HTR-8/SVneo (cell line): ENCODE measurements around the gene BMP3.

Experiments
- DNase-seq: peaks from one replicate; pipeline ENCODE4 v3.0.0; 2011; ENCODE audit warnings: low spot score, mixed read lengths; ENCODE audit not compliant: insufficient read length
- FAIRE-seq: peaks from 2 replicates; lab custom pipeline; 2011; peaks lifted over from hg19 to GRCh38; lab: Jason Lieb, UNC

The BMP3 gene

DNA sequence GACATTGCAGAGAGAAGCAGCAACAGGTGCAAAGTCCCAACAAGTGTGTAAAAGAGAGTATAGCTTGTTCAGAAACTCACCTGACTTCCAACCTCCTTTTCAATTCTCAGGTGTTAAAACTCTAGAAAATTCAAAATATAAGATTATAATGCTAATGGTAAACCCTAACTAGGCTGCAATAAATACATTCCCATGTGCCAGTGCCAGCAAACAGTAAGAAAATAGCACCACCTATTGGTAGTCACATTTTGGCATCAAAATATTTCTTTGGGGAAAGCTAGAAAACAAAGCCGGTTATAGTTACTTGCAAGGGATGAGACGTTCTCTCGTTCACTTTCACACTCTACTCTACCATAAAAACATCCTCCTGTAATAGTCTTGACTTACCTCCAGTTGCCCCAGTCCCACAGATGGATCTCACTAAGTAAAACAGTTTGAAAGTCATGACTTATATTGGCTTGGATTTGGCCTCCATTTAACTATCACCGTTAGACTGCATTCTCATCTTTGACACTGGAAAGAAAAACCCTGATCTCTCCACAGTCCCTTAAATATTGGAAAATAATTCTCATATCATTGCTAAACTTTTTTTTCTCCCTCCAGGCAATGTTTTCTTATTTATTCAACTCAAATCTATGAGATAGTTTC, 9.6 kb downstream of the BMP3 start:
- FAIRE-seq: no peak
- no peak for DNase-seq

DNA sequence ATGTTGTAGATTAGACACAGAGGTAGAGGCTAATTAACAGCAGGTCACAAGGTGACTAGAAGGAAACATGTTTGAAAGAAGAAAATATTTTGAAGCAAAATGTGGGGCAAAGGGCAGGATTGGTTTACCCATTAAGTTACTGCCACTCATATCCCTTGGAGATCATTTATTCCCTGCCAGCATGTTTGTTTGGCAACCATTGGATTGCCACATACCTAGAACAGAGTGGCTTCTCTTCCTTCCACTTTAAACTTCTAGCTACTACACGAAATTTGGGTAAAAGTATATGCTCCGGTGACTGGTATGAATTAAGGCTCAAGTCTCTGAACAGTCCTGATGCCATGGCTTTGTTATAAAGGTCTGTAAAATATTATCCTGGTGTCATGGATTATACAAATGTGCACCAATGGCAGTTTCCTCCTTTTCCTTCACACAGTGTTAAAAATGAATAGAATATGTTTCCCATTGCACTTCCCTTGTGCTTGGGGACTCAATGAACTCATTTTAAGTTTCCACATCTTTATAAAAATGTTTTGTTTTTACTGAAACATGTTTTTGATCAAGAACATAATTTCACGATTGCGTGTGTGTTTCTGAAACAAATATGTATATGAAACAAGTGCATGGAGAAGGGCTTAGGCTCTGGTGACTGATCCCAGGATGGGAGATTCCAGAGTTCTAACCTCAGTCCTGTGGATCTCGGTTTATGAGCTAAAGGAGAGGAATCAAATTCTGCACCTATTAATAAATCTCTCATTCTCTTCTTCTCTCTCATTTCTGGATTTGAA, 12.3 kb downstream of the BMP3 start:
- DNase-seq (no peak), FAIRE-seq (no peak)

DNA sequence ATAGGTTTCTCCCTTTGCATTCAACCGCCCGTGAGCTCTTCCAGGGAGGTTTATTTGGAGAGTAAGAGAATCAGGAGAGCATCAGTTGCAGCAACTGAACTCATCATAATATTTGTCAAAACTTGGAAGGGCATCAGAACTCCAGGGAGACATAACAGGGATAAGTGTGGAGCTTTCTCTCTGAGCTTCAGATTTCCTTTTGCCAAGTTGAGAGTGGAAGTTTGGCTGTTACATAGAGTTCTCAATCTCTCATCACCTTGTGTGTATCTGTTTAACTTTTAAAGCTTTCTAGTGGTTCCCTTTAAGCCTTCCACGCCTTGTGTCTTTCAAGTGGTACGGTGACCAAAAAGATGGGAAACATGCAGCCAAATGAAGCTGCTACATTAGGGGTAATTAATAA, 18.8 kb downstream of the BMP3 start:
- DNase-seq (no peak), FAIRE-seq (no peak)

DNA sequence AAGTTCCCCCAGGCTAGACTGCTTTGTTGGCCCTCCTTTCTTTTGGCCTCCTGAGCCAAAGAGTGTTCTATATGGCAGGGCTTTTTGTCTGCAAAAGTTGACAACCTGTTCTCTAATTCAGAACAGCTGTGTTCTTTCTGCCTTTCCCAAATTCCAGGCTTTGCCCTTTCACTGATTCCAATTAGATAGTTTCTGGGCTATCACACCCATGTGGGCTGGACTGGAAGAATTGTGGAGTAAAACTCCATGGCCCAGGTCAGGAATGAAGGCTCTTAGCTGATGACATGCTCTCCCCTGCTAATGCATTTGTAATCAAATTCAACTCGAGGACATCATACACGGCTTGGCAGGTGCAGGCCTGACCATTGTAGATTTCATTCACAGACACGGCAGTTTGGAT, 19.4 kb downstream of the BMP3 start:
- FAIRE-seq: no peak
- no peak for DNase-seq

DNA sequence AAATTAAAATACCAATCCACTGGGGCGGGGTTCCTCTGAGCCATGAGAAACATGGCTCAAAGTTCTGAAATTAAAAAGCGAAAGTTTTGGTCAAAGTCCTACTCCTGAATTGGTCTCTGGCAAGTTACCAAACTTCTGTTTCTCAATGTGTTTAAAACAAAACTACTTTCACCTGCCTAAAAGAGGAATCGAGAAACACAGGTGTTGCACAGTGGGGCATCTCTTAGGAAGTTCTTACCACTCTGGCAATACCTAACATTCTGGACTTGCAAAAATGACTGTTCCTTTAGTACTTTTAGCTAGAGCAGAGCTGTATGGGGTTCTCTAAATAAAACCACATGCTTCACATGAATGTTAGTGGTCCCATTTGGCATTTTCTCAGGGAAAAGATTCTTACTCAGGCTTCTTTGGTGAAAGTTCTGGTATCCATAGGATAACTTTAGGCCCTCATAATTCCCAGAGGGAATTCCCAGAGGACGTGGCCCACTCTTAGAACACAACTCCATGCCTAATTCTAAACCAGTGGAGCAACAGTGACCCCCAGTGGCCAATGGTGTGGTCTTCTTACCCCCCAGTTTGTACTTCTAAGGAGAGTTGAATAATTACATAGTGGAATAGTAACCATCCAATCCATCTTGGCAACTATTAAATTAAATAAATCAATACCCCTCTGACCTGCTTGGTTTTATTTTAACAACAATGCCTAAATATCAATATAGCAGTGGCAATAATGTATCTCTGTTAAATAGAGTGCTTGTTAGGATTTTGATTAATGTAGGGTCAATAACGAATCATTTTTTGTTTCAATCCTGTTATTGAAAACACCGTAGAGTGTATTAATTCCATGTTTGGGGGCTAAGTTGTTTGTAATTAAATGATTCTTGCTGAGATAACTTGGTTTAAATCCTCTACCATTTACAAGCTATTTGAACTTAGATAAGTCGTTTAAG, 21.9 kb downstream of the BMP3 start:
- FAIRE-seq: no peak
- DNase-seq: no peak

DNA sequence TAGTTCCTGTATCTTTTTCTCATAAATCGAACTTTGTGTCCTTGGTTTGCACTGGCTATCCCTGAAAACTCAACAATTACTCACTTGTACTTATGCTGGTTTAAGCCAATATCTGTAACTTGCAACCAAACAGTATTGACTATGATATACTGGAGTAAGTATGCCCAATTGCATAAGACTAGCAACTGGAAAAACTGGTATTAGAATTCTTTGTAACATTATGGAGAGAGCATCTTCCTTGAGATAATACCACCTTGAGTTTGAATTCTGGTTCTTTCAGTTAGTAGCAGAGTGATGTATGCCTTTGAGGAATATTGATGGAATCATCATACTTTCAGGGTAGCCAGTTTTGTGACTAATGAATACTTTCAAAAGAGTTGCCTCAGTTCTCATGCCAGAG, 28.1 kb downstream of the BMP3 start:
- DNase-seq (no peak), FAIRE-seq (no peak)

DNA sequence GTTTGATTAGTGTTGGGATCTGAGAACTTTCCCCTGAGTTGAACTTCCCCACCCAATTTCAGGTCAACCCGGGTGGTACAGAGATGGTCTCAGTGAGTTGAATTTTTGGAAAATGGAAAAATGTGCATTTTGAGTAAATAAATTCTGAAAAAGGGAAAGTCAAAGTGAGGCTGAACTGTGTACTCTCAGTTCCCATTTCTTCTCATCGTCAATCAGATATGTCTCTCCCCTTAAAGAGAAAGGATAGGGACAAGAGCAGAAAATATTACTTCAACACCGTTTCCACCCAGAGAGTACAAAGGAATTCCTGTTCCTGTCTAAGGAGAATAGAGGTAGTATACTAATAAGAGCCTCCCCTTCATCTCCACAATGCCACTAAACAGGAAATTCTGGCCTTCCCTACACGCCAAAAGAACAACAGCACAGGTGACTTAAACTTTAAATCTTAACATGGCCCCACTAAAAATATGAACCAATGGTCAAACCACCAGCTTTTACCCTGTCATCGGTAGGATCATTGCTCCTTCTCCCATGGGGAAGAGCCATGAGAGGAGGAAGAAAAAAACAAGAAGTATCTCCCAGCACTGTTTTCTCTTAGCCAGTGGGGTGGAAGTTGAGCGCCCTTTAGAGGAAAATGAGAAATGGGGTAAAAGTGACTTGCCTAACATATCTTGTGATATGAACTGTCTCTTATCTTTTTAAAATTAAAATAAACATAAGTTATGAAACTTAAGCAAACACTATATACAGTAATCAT, 30.3 kb downstream of the BMP3 start:
- no peak for FAIRE-seq
- DNase-seq: no peak

DNA sequence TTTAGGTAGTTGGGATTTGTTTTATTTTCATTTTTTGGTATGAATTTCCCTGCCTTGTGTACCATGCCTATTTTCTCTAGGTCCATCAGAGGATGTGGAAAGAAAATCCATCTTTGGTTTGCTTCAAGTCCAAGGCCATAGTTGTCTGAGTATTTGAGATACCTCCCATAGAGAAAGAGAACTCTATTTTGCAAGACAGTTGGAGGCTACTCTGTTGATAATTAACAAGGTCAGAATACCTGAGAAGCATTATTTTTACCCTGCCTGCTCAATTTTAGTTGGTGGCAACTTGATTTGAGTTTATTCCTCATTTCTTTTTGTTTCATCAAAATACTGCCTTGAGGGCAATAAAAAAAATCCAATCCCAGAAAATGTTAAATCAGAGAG, 30.8 kb downstream of the BMP3 start:
- no peak for DNase-seq
- no peak for FAIRE-seq

DNA sequence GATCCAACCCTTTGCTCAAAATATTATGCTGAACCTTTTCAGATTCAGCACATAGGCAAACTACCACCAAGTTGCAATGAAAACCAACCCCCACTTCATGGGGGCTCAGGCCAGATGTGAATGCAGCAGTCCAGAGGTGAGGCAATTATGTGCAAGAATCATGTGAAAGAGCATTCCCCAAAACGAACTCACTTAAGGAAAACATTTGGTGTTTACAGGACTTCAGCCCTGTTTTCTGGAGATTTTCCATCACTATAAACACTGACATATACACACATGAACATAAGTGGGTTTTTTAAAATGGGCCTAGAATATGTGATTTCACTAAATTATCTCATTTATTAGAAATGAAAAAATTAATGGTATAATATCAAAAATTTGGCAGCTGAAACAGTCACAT, 31.5 kb downstream of the BMP3 start:
- FAIRE-seq: no peak
- DNase-seq: no peak

DNA sequence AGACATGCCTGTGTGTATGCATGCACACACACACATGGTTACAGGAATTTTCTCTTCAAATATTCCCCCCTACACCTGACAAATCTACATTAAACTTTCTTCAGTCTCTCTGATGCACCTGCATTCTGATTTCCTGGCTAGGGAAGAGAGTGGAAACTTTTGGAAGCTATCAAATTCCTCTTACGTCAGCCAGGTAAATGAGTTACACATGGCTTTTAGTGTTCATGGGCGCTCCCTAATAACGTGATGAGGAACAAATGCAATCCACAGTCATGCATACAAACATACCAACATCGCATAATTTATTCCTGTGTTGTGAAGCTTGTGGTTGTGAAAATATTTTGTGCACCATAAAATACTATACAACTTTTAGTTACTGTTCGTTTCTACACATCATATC, 34.9 kb downstream of the BMP3 start:
- FAIRE-seq (no peak), DNase-seq (no peak)

DNA sequence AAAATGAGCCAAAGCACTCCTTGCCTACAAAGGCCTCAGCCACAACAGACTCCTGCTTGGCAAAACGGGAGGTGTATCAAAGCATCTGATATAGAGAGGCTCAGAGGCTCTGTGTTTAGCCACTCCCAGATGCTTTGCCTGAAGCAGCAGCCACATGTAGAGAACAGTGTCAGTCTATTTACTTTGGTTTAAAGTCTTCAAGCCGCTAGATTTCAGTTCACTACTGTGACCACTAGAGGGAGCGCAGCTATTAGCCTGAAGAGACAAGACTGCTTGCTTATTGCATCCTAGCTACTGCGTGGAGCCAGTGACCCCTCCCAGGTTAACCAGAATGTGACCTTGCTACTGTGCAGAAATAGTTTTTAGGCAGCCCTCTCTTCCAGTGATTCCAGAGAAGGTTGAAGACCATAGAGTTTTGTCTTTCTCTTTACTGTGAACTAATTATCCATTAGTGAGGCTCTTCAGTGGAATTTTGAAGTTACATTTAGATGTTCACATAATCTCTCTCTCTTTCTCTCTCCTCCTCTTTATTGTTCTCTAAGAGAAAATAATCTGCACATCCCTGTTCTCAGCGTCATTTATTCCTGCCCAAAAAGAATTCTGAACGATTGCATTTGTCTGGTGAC, 39.3 kb downstream of the BMP3 start:
- DNase-seq (peak; percentile 10), FAIRE-seq (no peak)

DNA sequence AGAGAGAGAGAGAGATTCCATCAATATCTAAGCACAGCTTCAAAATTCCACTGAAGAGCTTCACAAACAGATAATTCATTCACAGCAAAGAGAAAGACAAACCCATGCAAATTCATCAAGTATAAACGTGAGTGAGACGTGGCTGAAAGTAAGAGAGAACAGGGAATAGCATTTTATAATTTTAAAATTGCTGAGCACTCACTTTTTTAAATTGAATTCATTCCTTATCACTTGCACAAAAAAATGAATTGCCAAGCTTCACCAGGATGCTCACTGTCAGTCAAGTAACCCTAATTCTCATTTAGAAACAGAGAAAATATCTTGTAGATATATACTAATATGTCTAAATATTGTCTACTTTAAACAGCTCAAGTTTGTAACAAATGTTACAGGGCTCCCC, 40.5 kb downstream of the BMP3 start:
- FAIRE-seq: no peak
- DNase-seq: no peak

DNA sequence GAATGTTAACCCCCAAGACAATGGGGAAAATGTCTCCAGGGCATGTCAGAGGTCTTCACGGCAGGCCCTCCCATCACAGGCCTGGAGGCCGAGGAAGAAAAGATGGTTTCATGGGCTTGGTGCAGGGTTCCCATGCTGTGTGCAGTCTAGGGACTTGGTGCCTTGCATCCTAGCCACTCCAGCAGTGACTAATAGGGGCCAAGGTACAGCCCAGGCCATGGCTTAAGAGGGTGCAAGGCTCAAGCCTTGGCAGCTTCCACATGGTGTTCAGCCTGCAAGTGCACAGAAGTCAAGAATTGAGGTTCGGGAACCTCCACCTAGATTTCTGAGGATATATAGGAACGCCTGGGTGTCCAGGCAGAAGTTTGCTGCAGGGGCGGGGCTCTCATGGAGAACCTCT, 50.6 kb downstream of the BMP3 start:
- no peak for DNase-seq
- FAIRE-seq: no peak

DNA sequence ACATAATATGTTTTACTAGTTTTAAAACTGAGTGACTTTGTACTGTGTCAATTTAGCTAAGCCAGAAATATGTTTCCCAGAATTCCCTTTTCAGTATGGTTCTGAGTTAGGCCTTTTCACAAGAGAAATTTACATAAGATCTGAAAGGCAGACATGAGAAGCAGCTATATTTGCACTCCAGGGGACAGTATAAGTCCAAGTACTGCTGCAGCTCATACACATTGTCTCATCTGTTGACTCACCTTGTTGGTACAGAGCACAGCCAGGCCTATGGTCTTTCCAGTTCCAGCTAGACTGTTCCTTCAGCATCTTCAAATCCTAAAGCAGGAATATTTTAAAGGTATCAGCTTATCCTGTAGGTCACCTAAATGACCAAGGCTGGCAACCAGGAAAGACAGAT, 53.5 kb downstream of the BMP3 start:
- FAIRE-seq (no peak), DNase-seq (no peak)

DNA sequence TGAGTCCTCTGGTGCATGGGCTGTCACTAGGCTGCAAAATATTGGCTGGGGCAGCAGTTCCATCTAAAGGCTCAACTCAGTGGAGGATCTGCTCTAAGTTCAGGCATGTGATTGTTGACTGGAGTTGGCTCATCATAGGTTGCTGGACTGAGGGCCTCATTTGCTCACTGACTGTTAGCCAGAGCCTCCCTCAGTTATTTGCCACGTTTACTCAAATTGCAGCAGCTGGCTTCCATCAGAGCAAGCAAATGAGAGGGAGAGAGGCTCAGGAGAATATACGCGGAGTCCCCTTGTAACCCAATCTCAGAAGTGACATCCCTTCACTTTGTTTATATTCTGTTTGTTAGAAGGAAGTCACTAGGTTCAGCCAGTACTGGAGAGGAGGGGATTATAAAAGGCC, 54.1 kb downstream of the BMP3 start:
- FAIRE-seq: no peak

DNA sequence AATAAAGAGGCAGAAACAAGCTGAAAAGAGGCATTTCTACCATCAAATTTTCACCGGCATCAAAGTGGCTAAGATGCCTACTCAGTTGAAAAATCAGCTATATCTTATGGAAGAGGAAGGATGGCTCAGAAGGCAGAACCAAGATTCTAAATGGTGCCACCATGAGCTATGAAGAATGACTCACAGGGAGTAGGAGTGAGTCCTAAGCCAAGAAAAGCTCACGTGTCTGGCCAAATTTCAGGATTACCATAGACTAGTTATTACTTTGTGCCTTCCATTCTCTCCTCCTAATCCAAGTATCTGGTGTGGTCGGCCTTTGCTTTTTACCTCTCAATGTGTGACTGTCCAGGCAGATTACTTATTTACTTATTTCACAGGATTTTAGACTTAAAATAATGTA, 54.8 kb downstream of the BMP3 start:
- DNase-seq (no peak), FAIRE-seq (no peak)

More for the DNA sequence above, 54.1 kb downstream of the BMP3 start:
- no peak for DNase-seq

DNA sequence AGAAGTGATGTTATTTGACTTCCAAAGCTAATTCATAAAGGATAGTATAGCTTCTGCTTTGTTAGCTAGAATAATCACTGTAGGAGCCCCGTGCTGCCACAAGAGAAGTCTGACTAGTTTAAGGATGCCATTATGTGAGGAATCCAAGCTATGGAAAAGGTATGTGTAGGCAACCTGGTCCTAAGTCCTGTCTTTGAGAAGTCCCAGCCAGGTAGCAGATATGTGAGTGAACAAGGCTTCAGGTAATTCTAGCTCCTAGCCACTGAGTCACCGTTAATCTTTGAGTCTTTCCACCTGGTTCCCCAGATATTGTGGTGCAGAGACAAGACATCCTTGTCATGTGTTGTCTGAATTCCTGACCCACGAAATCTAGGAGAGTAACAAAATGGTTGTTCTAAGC, 55.5 kb downstream of the BMP3 start:
- no peak for DNase-seq
- no peak for FAIRE-seq

DNA sequence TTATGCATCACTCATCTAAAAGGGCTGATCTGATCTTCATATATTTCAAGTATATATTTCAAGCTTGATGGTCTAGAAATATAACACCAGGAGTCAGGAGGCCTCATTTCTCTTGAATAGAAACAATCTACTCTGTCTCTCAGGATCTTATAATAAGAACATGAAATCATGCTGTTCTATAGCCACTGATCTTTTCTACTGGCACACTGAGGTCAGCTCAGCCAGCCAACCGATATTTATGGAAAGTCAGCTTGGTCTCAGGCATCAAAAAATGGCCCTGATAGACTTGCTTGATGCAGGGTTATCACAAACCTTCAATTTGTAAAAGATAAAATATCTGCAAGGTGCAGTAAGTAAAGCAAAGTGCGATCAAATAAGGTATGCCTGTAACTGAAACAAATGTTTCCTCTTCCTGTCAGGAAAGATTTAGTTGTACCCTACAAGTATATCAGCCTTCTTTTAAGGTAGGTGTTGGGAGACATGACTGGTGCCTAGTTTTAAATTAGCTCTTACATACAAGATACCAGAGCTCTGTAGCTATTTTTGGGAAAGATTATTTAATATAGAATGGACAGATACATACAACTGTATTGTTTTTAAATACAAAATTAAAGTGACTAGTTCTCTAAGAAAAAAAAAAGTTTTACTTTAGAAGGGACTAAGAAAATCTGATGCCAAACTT, 63.4 kb downstream of the BMP3 start:
- no peak for DNase-seq
- FAIRE-seq: no peak

DNA sequence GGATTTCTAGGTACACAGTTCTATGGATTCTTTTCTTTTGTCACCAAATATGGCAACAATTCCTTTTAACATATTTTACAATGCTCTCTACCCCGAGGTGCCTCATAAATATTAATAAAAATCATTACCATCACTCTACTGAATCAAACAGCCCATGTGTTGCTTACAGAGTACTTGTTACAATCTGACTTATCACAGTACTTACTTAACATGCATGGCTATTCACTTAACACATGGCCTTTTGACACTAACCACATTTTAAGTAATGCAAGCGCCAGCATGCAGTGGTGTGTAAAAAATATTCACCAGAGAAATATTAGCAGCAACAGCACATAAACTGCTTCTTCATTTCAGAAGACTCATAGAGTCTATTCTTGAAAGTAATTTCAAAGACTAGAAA, 64.9 kb downstream of the BMP3 start:
- DNase-seq (no peak), FAIRE-seq (no peak)
